Measurements from ENCODE around the gene C16orf87.
A peak's percentile ranks its signal among the peaks of the same experiment; 100 is the strongest.

C16orf87 gene

DNA sequence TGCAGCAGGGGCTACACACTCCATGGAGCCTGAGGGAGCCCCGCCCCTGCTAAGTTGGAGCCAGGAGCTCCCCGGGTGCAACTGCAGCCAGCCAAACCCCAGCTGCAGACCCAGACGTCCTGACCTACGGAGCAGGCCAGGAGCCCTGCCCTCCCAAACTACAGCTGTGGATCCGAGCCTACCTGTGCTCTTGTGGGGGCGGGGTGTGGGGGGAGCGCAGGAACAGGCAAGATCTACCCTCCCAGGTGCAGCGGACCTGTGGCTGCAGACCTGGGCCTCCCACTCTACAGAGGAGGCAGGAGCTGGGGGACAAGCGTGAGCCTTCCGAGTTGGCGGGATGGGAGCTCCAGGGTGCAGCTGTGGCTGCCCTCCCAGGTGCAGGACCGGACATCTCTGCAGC lies 53.2 kb downstream of the C16orf87 start:
- no peak for FAIRE-seq
- TF ChIP-seq POLR2A (IDR thresholded peaks at IDR 0.05; ENCODE audit: low read depth, low read length), result no peak
- no peak for DNase-seq (ENCODE audit: insufficient read length, low spot score)

- TF ChIP-seq POLR2A (IDR thresholded peaks at IDR 0.05; ENCODE audit: low read depth, low read length), result no peak
- DNase-seq (ENCODE audit: insufficient read length, low spot score), result no peak
- FAIRE-seq, result no peak
Measured at GRCh38 chr16:46775214-46775613, 55.8 kb downstream of the C16orf87 start.

GRCh38 chr16:46774743-46775177 lies 56.2 kb downstream of the C16orf87 start:
- DNase-seq (ENCODE audit: insufficient read length, low spot score) (no peak), FAIRE-seq (no peak)
- TF ChIP-seq POLR2A (IDR thresholded peaks at IDR 0.05; ENCODE audit: low read depth, low read length), result no peak

GRCh38 chr16:46772463-46772862 lies 58.5 kb downstream of the C16orf87 start:
- no peak for FAIRE-seq
- TF ChIP-seq POLR2A (IDR thresholded peaks at IDR 0.05; ENCODE audit: low read depth, low read length), result no peak

GRCh38 chr16:46768809-46769208 lies 62.2 kb downstream of the C16orf87 start:
- FAIRE-seq (no peak), DNase-seq (ENCODE audit: insufficient read length, low spot score) (no peak)
- no peak for TF ChIP-seq POLR2A (IDR thresholded peaks at IDR 0.05; ENCODE audit: low read depth, low read length)

More at GRCh38 chr16:46772463-46772862, 58.5 kb downstream of the C16orf87 start:
- DNase-seq (ENCODE audit: insufficient read length, low spot score), result no peak

GRCh38 chr16:46765050-46765449 lies 65.9 kb downstream of the C16orf87 start:
- DNase-seq (ENCODE audit: insufficient read length, low spot score) (peak; percentile 42), FAIRE-seq (no peak)

GRCh38 chr16:46763147-46763546 lies 67.8 kb downstream of the C16orf87 start:
- TF ChIP-seq POLR2A (IDR thresholded peaks at IDR 0.05; ENCODE audit: low read depth, low read length), result no peak
- no peak for FAIRE-seq

More at GRCh38 chr16:46765050-46765449, 65.9 kb downstream of the C16orf87 start:
- TF ChIP-seq POLR2A (IDR thresholded peaks at IDR 0.05; ENCODE audit: low read depth, low read length), result no peak

DNA sequence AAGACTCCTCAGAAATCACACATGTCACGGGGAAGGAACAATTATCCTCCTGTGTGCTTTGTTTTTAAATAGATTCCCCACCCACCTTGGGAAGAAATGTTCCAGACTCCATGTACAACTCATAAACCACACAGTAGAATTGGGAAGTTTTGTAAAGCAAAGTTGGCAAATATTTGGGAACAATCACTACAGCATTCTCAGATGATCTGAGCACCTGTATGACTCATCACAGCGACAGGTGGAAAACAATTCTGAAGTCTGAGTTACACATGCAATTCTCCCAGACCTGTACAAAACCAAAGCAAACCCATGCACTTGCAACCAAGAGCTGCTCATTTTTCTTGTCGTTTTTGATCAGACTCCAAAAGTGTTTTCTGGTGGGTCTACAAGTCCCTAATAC lies 68.4 kb downstream of the C16orf87 start:
- TF ChIP-seq POLR2A (IDR thresholded peaks at IDR 0.05; ENCODE audit: low read depth, low read length), result no peak
- no peak for DNase-seq (ENCODE audit: insufficient read length, low spot score)
- FAIRE-seq, result no peak

More at GRCh38 chr16:46763147-46763546, 67.8 kb downstream of the C16orf87 start:
- DNase-seq (ENCODE audit: insufficient read length, low spot score), result no peak

GRCh38 chr16:46759309-46759708 lies 71.7 kb downstream of the C16orf87 start:
- no peak for TF ChIP-seq POLR2A (IDR thresholded peaks at IDR 0.05; ENCODE audit: low read depth, low read length)
- no peak for FAIRE-seq
- no peak for DNase-seq (ENCODE audit: insufficient read length, low spot score)

GRCh38 chr16:46757339-46758050 lies 73.5 kb downstream of the C16orf87 start:
- TF ChIP-seq POLR2A (IDR thresholded peaks at IDR 0.05; ENCODE audit: low read depth, low read length), result no peak
- FAIRE-seq (no peak), DNase-seq (ENCODE audit: insufficient read length, low spot score) (no peak)

- FAIRE-seq (no peak), DNase-seq (ENCODE audit: insufficient read length, low spot score) (no peak)
- no peak for TF ChIP-seq POLR2A (IDR thresholded peaks at IDR 0.05; ENCODE audit: low read depth, low read length)
Measured at GRCh38 chr16:46756772-46757171, 74.2 kb downstream of the C16orf87 start.

DNA sequence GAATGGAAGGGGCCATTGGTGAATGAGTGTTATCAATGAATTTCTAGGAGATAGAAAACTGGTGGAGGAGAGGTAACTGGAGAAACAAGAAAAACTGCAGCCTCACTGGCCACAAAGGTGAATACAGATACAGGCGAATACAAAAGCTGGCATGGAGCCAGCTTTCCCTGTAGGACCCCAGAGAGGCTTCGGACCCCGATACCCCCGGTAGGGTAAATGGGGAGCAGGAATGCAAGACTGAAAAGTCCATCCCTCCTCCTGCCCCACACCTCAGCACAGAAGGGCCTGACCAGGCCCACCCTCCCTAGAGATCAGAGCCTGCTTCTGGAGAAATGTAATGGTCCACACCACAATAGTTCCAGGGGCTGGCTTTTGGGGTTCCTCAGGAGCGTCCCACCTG lies 78.0 kb downstream of the C16orf87 start:
- FAIRE-seq (no peak), DNase-seq (ENCODE audit: insufficient read length, low spot score) (no peak)
- no peak for TF ChIP-seq POLR2A (IDR thresholded peaks at IDR 0.05; ENCODE audit: low read depth, low read length)

- TF ChIP-seq POLR2A (IDR thresholded peaks at IDR 0.05; ENCODE audit: low read depth, low read length), result no peak
- FAIRE-seq, result no peak
Measured at GRCh38 chr16:46751381-46751780, 79.6 kb downstream of the C16orf87 start.

DNA sequence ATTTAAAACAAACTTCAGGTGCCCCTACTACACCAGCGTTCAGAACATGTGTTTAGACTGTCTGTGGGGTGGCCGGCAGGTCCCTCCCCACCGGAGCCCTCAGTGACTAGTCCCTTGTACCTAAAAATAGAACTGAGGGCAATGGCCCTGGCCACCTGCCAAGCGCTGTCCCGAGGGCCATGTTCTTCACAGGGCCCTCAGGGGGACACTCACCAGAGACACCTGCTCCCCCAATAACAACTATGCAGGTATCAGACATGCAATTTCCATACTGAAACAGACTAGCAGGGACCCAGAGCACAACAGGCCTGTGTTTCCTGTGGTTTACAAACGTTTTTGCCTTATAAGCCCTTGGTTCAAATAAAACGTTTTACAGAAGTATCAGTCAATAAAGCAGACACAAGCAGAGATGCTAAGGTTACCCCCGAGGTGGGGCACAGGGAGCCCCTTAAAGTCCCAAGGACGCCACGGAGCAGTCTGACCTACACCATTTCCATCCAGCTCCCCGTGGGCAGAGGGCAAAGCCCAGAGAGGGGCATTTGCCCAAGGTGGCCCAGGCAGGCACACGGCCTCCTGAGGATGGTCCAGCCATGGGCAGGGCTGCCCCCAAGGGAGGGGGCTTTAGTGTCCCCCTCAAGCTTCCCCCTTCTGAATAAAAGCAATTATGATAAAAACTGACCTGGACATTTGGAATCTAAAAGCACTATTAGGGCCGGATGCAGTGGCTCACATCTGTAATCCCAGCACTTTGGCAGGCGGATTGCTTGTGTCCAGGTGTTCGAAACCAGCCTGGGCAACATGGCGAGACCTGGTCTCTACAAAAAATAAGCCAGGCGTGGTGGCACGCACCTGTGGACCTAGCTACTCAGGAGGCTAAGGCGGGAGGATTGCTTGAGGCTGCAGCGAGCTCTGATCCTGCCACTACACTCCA lies 81.9 kb downstream of the C16orf87 start:
- DNase-seq (ENCODE audit: insufficient read length, low spot score) (no peak), FAIRE-seq (no peak)
- no peak for TF ChIP-seq POLR2A (IDR thresholded peaks at IDR 0.05; ENCODE audit: low read depth, low read length)

More at GRCh38 chr16:46751381-46751780, 79.6 kb downstream of the C16orf87 start:
- DNase-seq (ENCODE audit: insufficient read length, low spot score), result no peak

Measured in H54 (cell line).